Neural crest cell (in vitro differentiated cells): Measurements from ENCODE around the gene IFI35. TPM values are rescaled to one million over a fixed set of nuclear protein-coding genes. Genes with fewer than 3 reads are reported as not detected.
"Not testable (repeated sequence)": the region's sequence is repeated elsewhere in the genome, so short reads cannot be mapped to it uniquely, and the experiment has no call there.

Source experiments
- DNase-seq: peaks from one replicate; pipeline ENCODE4 v3.0.0; 2021; ENCODE audit warnings: low read depth, mixed read lengths, low spot score
- H3K27ac Mint-ChIP-seq: one replicate; pipeline ENCODE4 v1.8.0; 2021; ENCODE audit warnings: mild to moderate bottlenecking, mixed read lengths; ENCODE audit not compliant: unreplicated experiment
- H3K27me3 Mint-ChIP-seq: 2 replicates; pipeline ENCODE4 v1.8.0; 2021; ENCODE audit warnings: low read depth, mild to moderate bottlenecking, mixed read lengths
- H3K36me3 Mint-ChIP-seq: 2 replicates; pipeline ENCODE4 v1.8.0; 2021; ENCODE audit warnings: low read depth, mild to moderate bottlenecking, mixed read lengths
- H3K4me1 Mint-ChIP-seq: 2 replicates; pipeline ENCODE4 v1.8.0; 2021; ENCODE audit warnings: mixed read lengths
- H3K4me3 Mint-ChIP-seq: one replicate; pipeline ENCODE4 v1.8.0; 2021; ENCODE audit warnings: mild to moderate bottlenecking, mixed read lengths
- H3K9me3 Mint-ChIP-seq: 2 replicates; pipeline ENCODE4 v1.8.0; 2021; ENCODE audit warnings: mixed read lengths
- CTCF ChIP-seq: fragments of 200-600 bp; sonication (generic); conservative IDR thresholded peaks from 2 replicates; pipeline ENCODE4 v1.5.0; 2021; ENCODE audit warnings: antibody characterized with exemption, mild to moderate bottlenecking
- total RNA-seq: library from RNA; stranded (reverse); gene quantifications from 2 replicates; pipeline ENCODE4 v1.2.1, GENCODE V29; 2021

Gene IFI35
- total RNA-seq, 1 donor from 2014 or later: 0.91 TPM

GRCh38 chr17:42975265-42975664 lies 31.3 kb upstream of the IFI35 start:
- no peak for DNase-seq
- Mint-ChIP-seq H3K4me3 (peak overlapping the region; percentile 47), H3K4me1 (peaks cover 15% of the 10 kb centered on the region), H3K27ac (no peak overlapping the region), H3K36me3 (no peaks in the 10 kb centered on the region), H3K27me3 (no peaks in the 10 kb centered on the region), H3K9me3 (no peaks in the 10 kb centered on the region)
- no peak for TF ChIP-seq CTCF

- H3K9me3 Mint-ChIP-seq, H3K27ac Mint-ChIP-seq, DNase-seq, H3K27me3 Mint-ChIP-seq, H3K36me3 Mint-ChIP-seq, H3K4me3 Mint-ChIP-seq: not testable (repeated sequence)
- peaks cover 18% of the 10 kb centered on the region for H3K4me1 Mint-ChIP-seq
Observed at GRCh38 chr17:42975701-42976100, 30.9 kb upstream of the IFI35 start.

- no peak for DNase-seq
- H3K27me3 Mint-ChIP-seq: no peaks in the 10 kb centered on the region
Observed at GRCh38 chr17:42979511-42980273, 26.9 kb upstream of the IFI35 start, which contains the start of gene PTGES3L. TSS of gene PTGES3L (minus strand) at chr17:42980080. CDS start at chr17:42980053, 27 bp downstream.

GRCh38 chr17:42980274-42980765 lies 26.3 kb upstream of the IFI35 start, which contains the start of gene RUNDC1:
TSS of gene RUNDC1 (plus strand) at chr17:42980565. CDS start at chr17:42980577, 12 bp downstream.
- peak within 1 kb of the TSS; percentile 96 for H3K4me3 Mint-ChIP-seq
- TF ChIP-seq CTCF: no peak
- peak; percentile 83 for DNase-seq
- H3K36me3 Mint-ChIP-seq: no peaks in the 10 kb centered on the region
- H3K27me3 Mint-ChIP-seq: no peaks in the 10 kb centered on the region
- no peaks in the 10 kb centered on the region for H3K9me3 Mint-ChIP-seq
- peak within 1 kb of the TSS; percentile 97 for H3K27ac Mint-ChIP-seq
- H3K4me1 Mint-ChIP-seq: peaks cover 33% of the 10 kb centered on the region

More at GRCh38 chr17:42979511-42980273, 26.9 kb upstream of the IFI35 start, which contains the start of gene PTGES3L:
- H3K36me3 Mint-ChIP-seq: no peaks in the 10 kb centered on the region
- H3K27ac Mint-ChIP-seq: peak within 1 kb of the TSS; percentile 97
- H3K9me3 Mint-ChIP-seq: no peaks in the 10 kb centered on the region
- H3K4me1 Mint-ChIP-seq: peaks cover 33% of the 10 kb centered on the region
- TF ChIP-seq CTCF: no peak
- H3K4me3 Mint-ChIP-seq: peak within 1 kb of the TSS; percentile 96

GRCh38 chr17:42980766-42981397 lies 25.7 kb upstream of the IFI35 start:
- Mint-ChIP-seq H3K27me3 (no peaks in the 10 kb centered on the region), H3K4me3 (peak overlapping the region; percentile 89), H3K4me1 (peaks cover 33% of the 10 kb centered on the region), H3K36me3 (no peaks in the 10 kb centered on the region), H3K27ac (peak overlapping the region; percentile 54), H3K9me3 (no peaks in the 10 kb centered on the region)
- peak; percentile 19 for DNase-seq
- no peak for TF ChIP-seq CTCF

- peaks cover 33% of the 10 kb centered on the region for H3K4me1 Mint-ChIP-seq
- H3K27me3 Mint-ChIP-seq: no peaks in the 10 kb centered on the region
- H3K4me3 Mint-ChIP-seq: peak overlapping the region; percentile 89
- no peak overlapping the region for H3K27ac Mint-ChIP-seq
- no peak for DNase-seq
- no peaks in the 10 kb centered on the region for H3K9me3 Mint-ChIP-seq
- TF ChIP-seq CTCF: no peak
- no peaks in the 10 kb centered on the region for H3K36me3 Mint-ChIP-seq
Observed at GRCh38 chr17:42982266-42982665, 24.3 kb upstream of the IFI35 start.
